ENCODE data around the gene ZER1. TPM values are rescaled to one million over a fixed set of nuclear protein-coding genes. Genes with fewer than 3 reads are reported as not detected.

Gene ZER1
- total and polyA plus RNA-seq, 2 of the 4 experiments (the other 2 are of a cell fraction): 7.7 to 34.9 TPM

DNA sequence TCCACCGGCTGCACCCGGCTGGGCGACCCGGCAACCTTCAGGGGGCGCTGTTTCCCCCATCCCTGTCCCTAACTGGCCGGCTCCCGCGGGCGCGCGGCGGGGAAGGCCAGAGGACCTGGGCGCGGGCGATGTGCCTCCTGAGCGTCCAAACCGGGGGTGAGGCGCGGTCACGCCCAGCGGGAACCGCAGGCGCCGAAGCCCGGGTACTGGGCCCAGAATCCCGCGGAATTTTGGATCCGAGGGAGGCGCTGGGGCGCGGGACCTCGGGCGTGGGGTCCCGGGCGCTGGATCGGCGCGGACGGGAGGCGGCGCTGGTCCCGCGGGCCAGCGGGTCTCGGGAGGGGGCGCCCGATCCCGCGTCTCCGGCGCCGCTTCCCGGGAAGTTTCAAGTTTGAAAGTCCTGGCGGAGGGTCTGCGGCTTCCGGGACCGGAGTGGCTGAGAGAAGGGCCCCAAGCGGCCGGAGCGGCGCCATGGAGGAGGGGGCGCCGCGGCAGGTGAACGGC lies 69.2 kb downstream of the ZER1 start, which contains the start of gene PKN3:
PKN3 (plus strand) TSS at position 59 of the 504 bp plus-strand sequence; CDS start at position 472, 413 bp downstream.
- H4K91ac ChIP-seq (ENCODE audit: insufficient read depth, low read depth, low read length): no peak within 1 kb of the TSS
- ATAC-seq (ENCODE audit: low read depth) (peak; percentile 91), DNase-seq (peak; percentile 66)
- no peak within 1 kb of the TSS for H4K5ac ChIP-seq (ENCODE audit: low read depth, low read length)
- no peak within 1 kb of the TSS for H3K56ac ChIP-seq (ENCODE audit: extremely low read depth, insufficient read depth, low read length)
- peak within 1 kb of the TSS; percentile 87 for H3K4me2 ChIP-seq (ENCODE audit: low read depth, low read length)
- intact Hi-C loops (cut with micrococcal nuclease) (no loop called here), dilution Hi-C loops (cut with HindIII; ENCODE audit: low sequenced_read_pairs, unreplicated experiment) (no loop called here), in situ Hi-C loops (cut with MboI; ENCODE audit: low sequenced_read_pairs) (no loop called here)
- H2AK5ac ChIP-seq (ENCODE audit: low read depth, low read length): peak within 1 kb of the TSS; percentile 51; the same call in 1 of the 2 replicates
- peaks cover under 1% of the 10 kb centered on the region; the same call in 1 of the 2 replicates for H3K36me3 ChIP-seq (ENCODE audit: control insufficient read depth, insufficient read depth, low read length)
- ChIA-PET POLR2A (ENCODE audit: unreplicated experiment) (interaction anchor here (0.5 kb wide), 1 partner anchor 15 kb away, joined by 3 read pairs; no protein-coding TSS in a partner anchor), CTCF (interaction anchor here (0.6 to 1.1 kb wide), 2 partner anchors 11 to 12 kb away, joined by 3 to 4 read pairs; no protein-coding TSS in a partner anchor)
- H3K18ac ChIP-seq (ENCODE audit: low read depth, low read length): no peak within 1 kb of the TSS
- H3K9ac ChIP-seq (ENCODE audit: low read depth, low read length): peak within 1 kb of the TSS; percentile 57; the same call in 1 of the 2 replicates
- TF ChIP-seq RAD21 (IDR thresholded peaks at IDR 0.05; ENCODE audit: low read length) (peak; percentile 28), RCOR1 (IDR thresholded peaks at IDR 0.05; ENCODE audit: insufficient replicate concordance, low read length) (no peak), CEBPB (IDR thresholded peaks at IDR 0.05; ENCODE audit: low read depth, low read length) (no peak), NFE2L2 (IDR thresholded peaks at IDR 0.05; ENCODE audit: low read depth, low read length) (no peak), CTCF (conservative IDR thresholded peaks at IDR 0.05; ENCODE audit: low read depth, low read length) (peak; percentile 58), MAZ (IDR thresholded peaks at IDR 0.05; ENCODE audit: borderline replicate concordance, low read depth, low read length) (no peak), MXI1 (IDR thresholded peaks at IDR 0.05; ENCODE audit: borderline replicate concordance, low read depth, low read length) (0 out of 2 replicates have a peak, but pooled peaks have one; percentile 16), FOS (IDR thresholded peaks at IDR 0.05; ENCODE audit: low read depth, low read length) (no peak), RFX5 (IDR thresholded peaks at IDR 0.05; ENCODE audit: low read depth, low read length) (no peak), CHD1 (IDR thresholded peaks at IDR 0.05; ENCODE audit: low read depth, low read length) (no peak)
- no peak within 1 kb of the TSS for H2BK20ac ChIP-seq (ENCODE audit: low read depth, low read length)
- H3K27me3 ChIP-seq (ENCODE audit: control insufficient read depth, insufficient read depth, low read length): no peaks in the 10 kb centered on the region
- peak within 1 kb of the TSS; percentile 75 to 89; a peak in 2 of 4 replicates for H4K8ac ChIP-seq (ENCODE audit: low read depth in 2 of 2, low read length in 2 of 2)
- peak within 1 kb of the TSS; percentile 98 for H2AFZ ChIP-seq (replicated peaks; ENCODE audit: low read length, poor library complexity)
- peak within 1 kb of the TSS; percentile 96 for H2AK9ac ChIP-seq (replicated peaks; ENCODE audit: low read depth, low read length, poor library complexity)
- no peaks in the 10 kb centered on the region; the same call in 1 of the 2 replicates for H4K20me1 ChIP-seq (ENCODE audit: insufficient read depth, low read length)
- WGBS, 2 experiments (ENCODE audit: extremely low coverage in 2 of 2, insufficient read length in 1 of 2): 0% methylated on average over 16 of the region's 65 CpGs; no CpG with 5 or more reads in 1 of the 2 experiments
- H3K23ac ChIP-seq (ENCODE audit: low read depth, low read length): peak within 1 kb of the TSS; percentile 47; the same call in 1 of the 2 replicates
- peak within 1 kb of the TSS; percentile 27 for H2BK120ac ChIP-seq (ENCODE audit: low read depth, low read length)
- H2BK15ac ChIP-seq (ENCODE audit: low read depth, low read length): no peak within 1 kb of the TSS
- peak within 1 kb of the TSS; percentile 74 for H3K4me3 ChIP-seq (ENCODE audit: insufficient read depth, low read depth, low read length)
- H3K9me1 ChIP-seq (ENCODE audit: insufficient read depth, low read length): peaks cover 8% of the 10 kb centered on the region
- H3K27ac ChIP-seq (ENCODE audit: insufficient read depth, low read length): peak within 1 kb of the TSS; percentile 58; the same call in 1 of the 2 replicates
- no TSS peak for BruUV-seq (replicated peaks)
- no peaks in the 10 kb centered on the region for H3K9me3 ChIP-seq (ENCODE audit: control insufficient read depth, insufficient read depth, low read length)
- peaks cover 0 to 20% of the 10 kb centered on the region in 2 experiments; a peak in 3 of 4 replicates for H3K79me1 ChIP-seq (ENCODE audit: low read depth in 1 of 2, low read length in 2 of 2)
- peak within 1 kb of the TSS; percentile 68; the same call in 1 of the 2 replicates for H3K14ac ChIP-seq (replicated peaks; ENCODE audit: low read depth, low read length)
- no peaks in the 10 kb centered on the region for H3K4me1 ChIP-seq (ENCODE audit: control insufficient read depth, insufficient read depth, low read length)
- no peak within 1 kb of the TSS for H2BK5ac ChIP-seq (ENCODE audit: low read depth, low read length, poor library complexity, severe bottlenecking)
- peak within 1 kb of the TSS; percentile 63 for H3K4ac ChIP-seq (ENCODE audit: low read depth, low read length)
